Cardiac fibroblast (primary cell): ENCODE data around the gene FAM219A.

Source experiments
- DNase-seq, 2 donors: peaks; one replicate each; pipeline versions ENCODE4 v3.0.0 to v3.0.0-alpha.2; 2010; ENCODE audit warnings: low read depth in 2 of 2
- H3K4me3 ChIP-seq, 2 donors: replicated peaks in 1 of 2; 1 replicate in 1 of 2; 2 replicates in 1 of 2; pipeline ENCODE4 v1.5.1; 2011; ENCODE audit warnings: low read depth in 2 of 2, low read length in 2 of 2, mild to moderate bottlenecking in 2 of 2, moderate library complexity in 1 of 2
- TF ChIP-seq, protein P1 (sequence below): IDR thresholded peaks from one replicate; pipeline ENCODE4 v1.5.1; 2011; ENCODE audit warnings: low read depth, mild to moderate bottlenecking, low read length, inconsistent platforms

Gene FAM219A, protein sequence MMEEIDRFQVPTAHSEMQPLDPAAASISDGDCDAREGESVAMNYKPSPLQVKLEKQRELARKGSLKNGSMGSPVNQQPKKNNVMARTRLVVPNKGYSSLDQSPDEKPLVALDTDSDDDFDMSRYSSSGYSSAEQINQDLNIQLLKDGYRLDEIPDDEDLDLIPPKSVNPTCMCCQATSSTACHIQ

DNA sequence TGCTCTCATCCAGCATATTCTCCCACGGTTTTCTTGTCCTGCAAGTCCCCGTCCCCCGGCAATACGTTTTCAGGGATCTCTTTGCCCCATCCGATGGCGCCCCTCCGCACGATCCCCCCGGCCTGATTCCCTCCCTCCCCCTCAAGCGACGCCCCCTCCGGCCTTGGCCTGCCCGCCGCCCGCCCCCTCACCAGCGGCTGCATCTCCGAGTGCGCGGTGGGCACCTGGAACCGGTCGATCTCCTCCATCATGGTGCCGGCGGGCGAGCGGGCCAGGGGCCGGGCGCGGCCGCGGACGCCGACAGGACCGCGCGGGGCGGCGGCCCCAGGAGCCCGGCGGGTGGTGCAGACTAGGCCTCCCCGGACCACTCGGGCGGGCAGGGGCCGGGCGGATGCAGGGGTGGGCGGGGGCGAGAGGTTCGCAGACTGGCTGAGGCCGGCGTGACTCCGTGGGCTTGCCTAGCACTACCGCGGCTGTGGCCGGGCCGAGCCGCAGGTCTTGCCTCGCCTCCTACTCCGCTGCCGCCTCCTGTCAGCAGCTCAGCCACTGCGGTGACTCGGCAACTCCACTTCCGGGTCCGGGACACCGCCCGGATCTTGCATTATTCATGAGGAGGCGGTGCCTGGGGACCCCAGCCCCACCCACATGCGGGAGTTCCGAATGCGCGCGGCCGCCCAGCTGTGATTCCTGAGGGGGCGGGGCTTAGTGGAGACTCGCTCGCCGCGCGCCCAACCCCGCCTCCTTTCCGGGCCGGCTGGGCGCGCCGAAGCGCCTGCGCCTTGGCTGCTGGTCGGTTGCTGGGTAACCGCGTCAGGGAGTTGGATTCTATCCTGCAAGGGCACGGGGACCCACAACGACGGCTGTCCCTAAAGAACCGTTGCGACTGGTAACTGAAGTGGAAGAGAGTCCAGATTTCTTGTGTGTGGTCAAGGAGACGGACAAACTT is at the start of gene FAM219A, which contains the start of gene DNAI1:
TSS of gene FAM219A (minus strand) at position 558 of the 946 bp plus-strand sequence. CDS start at position 251, 307 bp downstream.
TSS of gene DNAI1 (plus strand) at position 793 of the 946 bp plus-strand sequence. CDS start 201 bp downstream, outside the sequence.
- peak; percentile 98 to 99 for DNase-seq

DNA sequence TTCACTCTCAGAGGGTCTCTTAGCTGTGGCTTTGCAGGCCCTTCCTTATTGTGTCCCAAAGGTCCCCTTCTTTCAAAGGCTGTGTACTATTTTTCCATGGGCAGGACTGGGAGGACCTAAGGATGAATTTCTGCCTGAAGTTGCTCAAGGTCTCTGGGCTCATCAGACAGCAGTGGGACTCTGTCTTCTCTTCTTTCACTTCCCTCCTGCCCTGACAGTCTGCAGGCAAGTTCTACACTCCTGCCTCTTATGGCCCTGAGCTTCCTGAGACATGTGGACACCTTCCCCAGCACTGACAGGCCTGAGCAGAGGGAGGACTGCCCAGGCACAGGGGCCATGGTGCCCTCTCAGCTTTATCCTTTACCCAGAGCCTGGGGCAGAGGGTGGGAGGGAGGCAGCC is 49.6 kb upstream of the FAM219A start:
- no peak for DNase-seq
- TF ChIP-seq, protein P1, sequence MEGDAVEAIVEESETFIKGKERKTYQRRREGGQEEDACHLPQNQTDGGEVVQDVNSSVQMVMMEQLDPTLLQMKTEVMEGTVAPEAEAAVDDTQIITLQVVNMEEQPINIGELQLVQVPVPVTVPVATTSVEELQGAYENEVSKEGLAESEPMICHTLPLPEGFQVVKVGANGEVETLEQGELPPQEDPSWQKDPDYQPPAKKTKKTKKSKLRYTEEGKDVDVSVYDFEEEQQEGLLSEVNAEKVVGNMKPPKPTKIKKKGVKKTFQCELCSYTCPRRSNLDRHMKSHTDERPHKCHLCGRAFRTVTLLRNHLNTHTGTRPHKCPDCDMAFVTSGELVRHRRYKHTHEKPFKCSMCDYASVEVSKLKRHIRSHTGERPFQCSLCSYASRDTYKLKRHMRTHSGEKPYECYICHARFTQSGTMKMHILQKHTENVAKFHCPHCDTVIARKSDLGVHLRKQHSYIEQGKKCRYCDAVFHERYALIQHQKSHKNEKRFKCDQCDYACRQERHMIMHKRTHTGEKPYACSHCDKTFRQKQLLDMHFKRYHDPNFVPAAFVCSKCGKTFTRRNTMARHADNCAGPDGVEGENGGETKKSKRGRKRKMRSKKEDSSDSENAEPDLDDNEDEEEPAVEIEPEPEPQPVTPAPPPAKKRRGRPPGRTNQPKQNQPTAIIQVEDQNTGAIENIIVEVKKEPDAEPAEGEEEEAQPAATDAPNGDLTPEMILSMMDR, result no peak
- no peak overlapping the region for H3K4me3 ChIP-seq

More for the DNA sequence above, at the start of gene FAM219A, which contains the start of gene DNAI1:
- H3K4me3 ChIP-seq, result peak within 1 kb of the TSS; percentile 79 to 94
- TF ChIP-seq, protein P1, result no peak

DNA sequence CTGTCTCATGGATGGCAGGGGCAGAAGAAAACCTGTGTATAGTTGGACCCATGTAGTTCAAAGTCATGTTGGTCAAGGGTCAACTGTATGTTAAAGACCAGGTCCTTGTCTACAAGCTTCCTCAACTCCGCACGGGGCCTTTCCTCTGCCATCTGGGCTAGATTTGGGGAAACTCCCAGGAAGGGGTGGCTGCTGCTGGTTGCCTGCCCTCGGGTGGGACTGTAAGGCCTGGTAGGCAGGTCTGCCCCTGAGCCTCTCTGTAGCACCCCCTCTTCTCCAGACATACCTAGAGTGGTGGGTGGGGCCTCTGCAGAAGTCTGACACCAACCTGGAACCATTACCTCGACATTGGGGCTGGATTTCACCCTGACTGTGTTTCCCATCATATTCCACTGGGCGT is 49.2 kb upstream of the FAM219A start:
- TF ChIP-seq, protein P1, result no peak
- no peak for DNase-seq
- H3K4me3 ChIP-seq, result no peak overlapping the region

DNA sequence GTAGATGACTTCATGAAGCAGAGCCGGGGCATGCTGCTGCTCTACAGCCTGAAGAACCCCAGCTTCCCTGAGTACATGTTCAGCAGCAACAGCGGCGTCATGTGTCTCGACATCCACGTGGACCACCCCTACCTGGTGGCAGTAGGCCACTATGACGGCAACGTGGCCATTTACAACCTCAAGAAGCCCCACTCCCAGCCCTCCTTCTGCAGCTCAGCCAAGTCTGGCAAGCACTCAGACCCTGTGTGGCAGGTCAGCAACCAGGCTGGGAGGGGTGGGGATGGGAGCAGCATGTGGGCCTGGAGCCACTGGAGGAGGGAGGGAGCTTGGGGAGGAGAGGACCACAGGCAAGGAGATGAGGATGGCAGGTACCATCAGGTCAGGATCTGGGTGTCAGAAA is 48.3 kb upstream of the FAM219A start:
- no peak for DNase-seq
- no peak overlapping the region for H3K4me3 ChIP-seq
- TF ChIP-seq, protein P1, result no peak

DNA sequence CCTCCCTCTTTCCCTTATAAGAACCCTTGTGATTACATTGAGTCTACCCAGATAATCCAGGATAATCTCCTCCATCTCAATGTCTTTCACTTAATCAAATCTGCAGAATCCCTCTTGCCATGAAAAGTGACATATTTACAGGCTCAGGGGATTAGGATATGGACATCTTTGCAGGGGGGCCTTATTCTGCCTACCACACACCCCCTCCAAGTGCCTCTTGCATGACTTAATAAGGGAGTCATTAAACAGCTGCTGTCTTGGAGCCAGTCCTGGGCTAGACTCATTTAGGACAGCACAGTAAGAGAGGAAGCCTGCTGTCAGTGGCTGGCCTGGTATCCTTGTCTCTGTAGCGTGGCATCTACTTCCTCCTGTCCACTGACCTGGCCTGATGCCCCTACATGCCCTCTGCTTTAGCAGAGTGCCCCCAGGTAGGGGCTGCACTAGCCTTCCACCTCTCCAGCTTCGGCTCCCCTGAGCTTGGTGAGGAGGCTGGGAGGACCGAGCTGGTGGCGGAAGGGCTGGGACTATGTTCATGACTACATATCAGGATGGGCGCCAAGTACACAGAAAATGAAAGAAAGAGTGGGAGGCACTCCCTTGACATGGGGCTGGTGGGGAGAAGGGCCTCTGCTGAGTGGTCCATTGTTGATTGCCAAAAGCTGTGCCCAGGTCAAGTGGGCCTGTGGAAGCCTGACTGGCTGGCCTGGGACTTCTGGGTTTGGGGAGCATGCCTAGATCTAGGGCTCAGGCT is 47.2 kb upstream of the FAM219A start:
- DNase-seq, result no peak
- H3K4me3 ChIP-seq, result no peak overlapping the region
- TF ChIP-seq, protein P1, result no peak

DNA sequence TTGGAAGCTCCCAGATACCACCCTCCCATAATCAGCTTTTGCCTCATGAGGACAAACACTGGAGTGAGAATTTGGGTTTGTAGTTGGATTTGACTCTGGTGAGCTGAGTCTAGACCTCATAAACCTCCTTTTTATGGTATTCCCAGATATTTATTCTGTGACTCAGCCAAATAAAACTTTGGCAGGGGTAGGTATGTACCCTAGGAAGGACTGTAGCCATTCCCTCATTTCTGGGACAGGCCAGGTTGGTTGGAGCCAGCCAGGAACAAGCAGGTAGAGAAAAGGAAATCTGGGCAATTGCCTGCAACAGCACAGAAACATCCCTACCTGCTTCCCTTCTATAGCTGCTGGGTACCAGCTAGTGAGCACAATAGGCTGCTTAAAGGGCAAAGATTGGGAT is 45.0 kb upstream of the FAM219A start:
- no peak for DNase-seq
- TF ChIP-seq, protein P1, result no peak
- no peak overlapping the region for H3K4me3 ChIP-seq
